GM12878 (cell line): Measurements from ENCODE around the gene SLITRK3.

Experiments
- BRCA1 ChIP-seq: IDR thresholded peaks from 2 replicates; pipeline ENCODE4 v1.6.1; 2011; ENCODE audit warnings: low read depth, low read length, improper control_type of control experiment
- FOXM1 ChIP-seq: IDR thresholded peaks from 2 replicates; pipeline ENCODE4 v1.6.1; 2012; ENCODE audit warnings: low read depth, mild to moderate bottlenecking, inconsistent platforms, low read length, moderate library complexity
- POLR2A ChIP-seq: IDR thresholded peaks from 2 replicates; pipeline ENCODE4 v1.6.1; 2011; ENCODE audit warnings: low read depth, mild to moderate bottlenecking, low read length
- RUNX3 ChIP-seq: IDR thresholded peaks from 2 replicates; pipeline ENCODE4 v1.6.1; 2012; ENCODE audit warnings: low read length, inconsistent platforms
- TCF12 ChIP-seq: IDR thresholded peaks from 2 replicates; pipeline ENCODE4 v1.6.1; 2011; ENCODE audit warnings: low read depth, mild to moderate bottlenecking, low read length
- TF ChIP-seq, protein P1 (sequence below), 3 experiments: IDR thresholded peaks in 2 of 3; conservative IDR thresholded peaks in 1 of 3; 2 replicates each; pipeline ENCODE4 v1.5.1; 2011; ENCODE audit warnings: low read depth in 3 of 3, low read length in 3 of 3, mild to moderate bottlenecking in 3 of 3, control low read depth in 2 of 3, moderate library complexity in 2 of 3, inconsistent platforms in 1 of 3, mixed read lengths in 1 of 3; ENCODE audit not compliant: control insufficient read depth in 2 of 3, insufficient read depth in 1 of 3; ENCODE audit errors: extremely low read depth in 1 of 3
- TF ChIP-seq, protein P2 (sequence below): IDR thresholded peaks from 2 replicates; pipeline ENCODE4 v1.6.1; 2011; ENCODE audit warnings: low read depth, mild to moderate bottlenecking, low read length, moderate library complexity, borderline replicate concordance; ENCODE audit errors: extremely low read depth
- TF ChIP-seq, protein P3 (sequence below): IDR thresholded peaks from 2 replicates; pipeline ENCODE4 v1.6.1; 2012; ENCODE audit warnings: low read depth, low read length, improper control_type of control experiment

DNA sequence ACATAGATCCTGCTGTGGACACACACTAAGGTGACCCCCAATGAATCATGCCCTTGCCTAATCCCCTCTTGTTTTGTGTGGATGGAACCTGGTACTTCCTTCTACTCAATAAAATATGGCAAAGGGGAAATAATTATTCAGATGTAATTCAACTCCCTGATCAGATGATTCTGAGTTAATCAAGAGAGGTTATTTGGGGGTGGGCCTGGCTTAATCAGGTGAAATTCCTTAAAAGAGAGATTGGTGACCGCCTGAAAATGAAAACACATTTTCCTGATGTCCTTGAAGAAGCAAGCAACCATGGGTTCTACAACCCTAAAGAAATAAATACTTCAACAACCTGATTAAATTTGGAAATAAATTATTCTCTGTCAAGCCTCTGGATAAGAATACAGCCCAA, 8.3 kb upstream of the SLITRK3 start:
- TF ChIP-seq RUNX3 (no peak), BRCA1 (no peak), POLR2A (no peak), FOXM1 (no peak), TCF12 (no peak)
- TF ChIP-seq, protein P1, sequence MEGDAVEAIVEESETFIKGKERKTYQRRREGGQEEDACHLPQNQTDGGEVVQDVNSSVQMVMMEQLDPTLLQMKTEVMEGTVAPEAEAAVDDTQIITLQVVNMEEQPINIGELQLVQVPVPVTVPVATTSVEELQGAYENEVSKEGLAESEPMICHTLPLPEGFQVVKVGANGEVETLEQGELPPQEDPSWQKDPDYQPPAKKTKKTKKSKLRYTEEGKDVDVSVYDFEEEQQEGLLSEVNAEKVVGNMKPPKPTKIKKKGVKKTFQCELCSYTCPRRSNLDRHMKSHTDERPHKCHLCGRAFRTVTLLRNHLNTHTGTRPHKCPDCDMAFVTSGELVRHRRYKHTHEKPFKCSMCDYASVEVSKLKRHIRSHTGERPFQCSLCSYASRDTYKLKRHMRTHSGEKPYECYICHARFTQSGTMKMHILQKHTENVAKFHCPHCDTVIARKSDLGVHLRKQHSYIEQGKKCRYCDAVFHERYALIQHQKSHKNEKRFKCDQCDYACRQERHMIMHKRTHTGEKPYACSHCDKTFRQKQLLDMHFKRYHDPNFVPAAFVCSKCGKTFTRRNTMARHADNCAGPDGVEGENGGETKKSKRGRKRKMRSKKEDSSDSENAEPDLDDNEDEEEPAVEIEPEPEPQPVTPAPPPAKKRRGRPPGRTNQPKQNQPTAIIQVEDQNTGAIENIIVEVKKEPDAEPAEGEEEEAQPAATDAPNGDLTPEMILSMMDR (IDR thresholded peaks at IDR 0.05 in 2 of 3, conservative IDR thresholded peaks at IDR 0.05 in 1 of 3; ENCODE audit: control insufficient read depth in 2 of 3, extremely low read depth in 1 of 3, insufficient read depth in 1 of 3, low read depth in 3 of 3, low read length in 3 of 3), result no peak
- TF ChIP-seq, protein P2, sequence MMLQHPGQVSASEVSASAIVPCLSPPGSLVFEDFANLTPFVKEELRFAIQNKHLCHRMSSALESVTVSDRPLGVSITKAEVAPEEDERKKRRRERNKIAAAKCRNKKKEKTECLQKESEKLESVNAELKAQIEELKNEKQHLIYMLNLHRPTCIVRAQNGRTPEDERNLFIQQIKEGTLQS, result no peak
- TF ChIP-seq, protein P3, sequence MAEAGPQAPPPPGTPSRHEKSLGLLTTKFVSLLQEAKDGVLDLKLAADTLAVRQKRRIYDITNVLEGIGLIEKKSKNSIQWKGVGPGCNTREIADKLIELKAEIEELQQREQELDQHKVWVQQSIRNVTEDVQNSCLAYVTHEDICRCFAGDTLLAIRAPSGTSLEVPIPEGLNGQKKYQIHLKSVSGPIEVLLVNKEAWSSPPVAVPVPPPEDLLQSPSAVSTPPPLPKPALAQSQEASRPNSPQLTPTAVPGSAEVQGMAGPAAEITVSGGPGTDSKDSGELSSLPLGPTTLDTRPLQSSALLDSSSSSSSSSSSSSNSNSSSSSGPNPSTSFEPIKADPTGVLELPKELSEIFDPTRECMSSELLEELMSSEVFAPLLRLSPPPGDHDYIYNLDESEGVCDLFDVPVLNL, result no peak
